GM21786 (cell line): Measurements from ENCODE around the gene EFS.
A peak's percentile ranks its signal among the peaks of the same experiment; 100 is the strongest.

Experiments
- ATAC-seq: cut with Tn5 transposase; IDR thresholded peaks from one replicate; pipeline ENCODE4 v1.9.1; 2021; ENCODE audit not compliant: unreplicated experiment

Gene EFS

GRCh38 chr14:23306412-23307145, 58.4 kb downstream of the EFS start, which contains the start of gene BCL2L2:
TSS of gene BCL2L2 (plus strand) at chr14:23306833. CDS start at chr14:23307768, 935 bp downstream.
- peak; percentile 22 for ATAC-seq
